GM21367 (cell line): Measurements from ENCODE around the gene RAI14.

Experiments used
- ATAC-seq: cut with Tn5 transposase; IDR thresholded peaks from one replicate; pipeline ENCODE4 v1.9.1; 2021; ENCODE audit not compliant: unreplicated experiment

Gene RAI14

DNA sequence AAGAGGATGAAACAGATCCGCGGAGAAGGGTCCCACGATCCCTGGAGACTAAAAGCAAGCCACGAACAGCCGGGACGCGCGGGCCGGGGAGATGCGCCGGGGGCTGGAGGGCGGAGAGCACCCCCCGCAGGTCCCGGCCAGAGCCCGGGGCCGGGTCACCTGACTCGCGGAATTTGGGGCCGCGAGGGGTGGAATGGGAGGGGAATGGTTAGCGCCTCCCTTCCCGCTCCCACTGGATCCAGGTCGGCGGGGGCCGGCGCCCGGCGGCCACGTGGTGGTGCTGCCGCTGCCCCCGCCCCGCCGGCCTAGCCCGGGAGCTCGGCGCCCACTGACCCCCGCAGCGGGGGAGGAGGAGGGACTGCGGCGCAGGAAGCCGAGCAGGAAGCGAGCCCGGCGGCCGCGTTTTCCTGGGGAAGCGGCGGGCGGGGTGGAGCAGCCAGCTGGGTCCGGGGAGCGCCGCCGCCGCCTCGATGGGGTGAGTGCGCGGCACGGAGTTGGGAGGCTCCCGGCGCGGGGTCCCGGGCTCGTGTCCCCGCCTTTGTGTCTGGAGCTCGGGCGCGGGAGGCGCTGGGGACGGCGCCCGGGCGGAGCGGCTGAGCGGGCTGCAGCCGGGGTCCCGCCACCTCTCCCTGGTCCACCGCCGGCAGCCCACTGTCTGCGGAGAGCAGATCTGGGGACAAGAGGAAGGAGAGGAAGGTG is at the start of gene RAI14:
Gene RAI14, plus strand, starts transcription at position 328 of the 699 bp plus-strand sequence. CDS start 30,592 bp downstream, outside the sequence.
- ATAC-seq = no peak

DNA sequence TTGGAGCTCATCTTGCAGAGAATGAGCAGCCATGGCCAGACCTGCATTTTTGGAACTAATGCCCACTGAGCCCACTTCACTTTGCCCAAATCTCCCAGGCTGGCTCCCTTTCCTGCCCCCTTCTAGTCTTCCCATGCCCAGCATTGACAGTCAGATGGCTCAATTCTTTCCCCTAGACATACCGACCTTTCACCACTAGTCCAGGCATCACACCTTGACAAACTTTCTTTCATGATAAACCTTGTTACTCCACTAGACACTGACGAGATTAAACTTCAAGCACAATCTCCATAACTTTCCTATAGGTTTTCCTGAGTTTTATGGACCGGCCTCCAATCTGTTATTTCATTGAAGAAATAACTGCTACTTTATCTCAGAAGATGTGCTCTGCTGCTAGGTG is 47.8 kb upstream of the RAI14 start:
- no peak for ATAC-seq

DNA sequence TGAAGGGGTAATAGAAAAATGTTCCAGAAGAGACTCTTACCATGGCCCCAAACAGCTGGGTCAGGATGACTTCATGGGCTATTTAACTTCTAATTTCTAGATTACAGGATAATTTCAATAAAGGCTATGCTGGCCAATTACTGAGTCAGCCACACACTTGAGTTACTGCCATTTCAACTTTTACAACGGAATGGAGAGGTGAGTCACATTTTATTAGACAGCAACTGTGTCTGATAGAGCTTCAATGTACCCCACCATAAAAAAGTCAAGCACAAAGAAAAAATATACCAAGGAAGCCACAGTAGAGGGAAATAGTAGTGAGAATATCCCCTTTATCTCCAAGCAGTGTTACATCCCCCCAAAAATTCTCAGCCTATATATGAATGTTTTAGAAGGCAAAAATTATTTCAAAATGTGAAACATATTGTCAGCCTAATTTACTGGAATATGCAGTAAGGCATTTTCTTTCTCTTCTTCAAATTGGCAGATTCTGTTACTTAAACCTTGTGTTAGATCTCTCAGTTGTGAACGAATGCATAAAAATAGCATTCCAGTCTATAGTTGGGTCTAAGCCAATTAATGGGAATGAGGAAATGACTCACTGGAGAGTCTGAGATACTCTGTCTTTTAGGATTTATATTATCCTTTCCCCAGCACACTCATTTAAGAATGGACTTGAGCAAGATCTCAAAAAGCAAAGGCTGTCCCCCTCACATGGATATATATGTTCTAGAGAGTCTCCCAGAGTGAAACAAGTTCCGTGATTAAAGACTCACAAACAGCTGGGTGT is 47.1 kb upstream of the RAI14 start:
- no peak for ATAC-seq

DNA sequence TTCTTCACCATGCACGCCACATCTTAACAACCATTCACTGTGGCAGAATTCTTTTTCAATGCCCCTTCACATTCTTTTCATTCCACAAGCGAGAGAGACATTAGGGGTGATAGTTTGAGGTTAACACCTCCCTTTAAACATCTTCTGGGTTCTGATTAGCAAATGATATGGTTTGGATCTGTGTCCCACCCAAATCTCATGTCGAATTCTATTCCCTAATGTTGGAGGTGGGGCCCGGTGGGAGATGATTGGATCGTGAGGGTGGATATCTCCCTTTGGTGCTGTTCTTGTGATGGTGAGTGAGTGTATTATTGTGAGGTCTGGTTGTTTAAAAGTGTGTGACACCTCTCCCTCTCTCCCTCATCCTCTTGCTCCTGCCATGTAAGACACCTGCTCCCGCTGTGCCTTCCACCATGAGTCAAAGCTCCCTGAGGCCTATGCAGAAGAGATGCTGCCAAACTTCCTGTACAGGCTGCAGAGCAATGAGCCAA is 46.1 kb upstream of the RAI14 start:
- ATAC-seq = no peak

DNA sequence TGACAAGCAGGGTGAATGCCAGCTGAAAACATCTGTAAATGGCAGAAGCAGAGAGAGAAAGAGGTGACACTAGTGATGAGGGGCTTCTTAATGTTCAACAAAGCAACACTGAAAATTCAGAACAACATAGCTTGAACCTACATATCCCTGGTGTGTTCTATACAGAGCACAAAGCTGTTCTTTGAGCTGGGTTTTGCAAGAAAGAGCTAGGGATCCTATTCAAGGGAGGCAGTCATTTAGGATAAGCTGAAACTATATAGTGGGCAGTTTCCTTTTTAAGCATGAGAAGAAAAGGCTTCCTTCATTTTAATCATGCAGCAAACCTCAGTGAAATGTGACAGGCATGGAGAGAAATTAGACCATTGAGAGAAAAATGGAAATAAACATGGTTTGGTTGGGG is 45.6 kb upstream of the RAI14 start:
- ATAC-seq = no peak

DNA sequence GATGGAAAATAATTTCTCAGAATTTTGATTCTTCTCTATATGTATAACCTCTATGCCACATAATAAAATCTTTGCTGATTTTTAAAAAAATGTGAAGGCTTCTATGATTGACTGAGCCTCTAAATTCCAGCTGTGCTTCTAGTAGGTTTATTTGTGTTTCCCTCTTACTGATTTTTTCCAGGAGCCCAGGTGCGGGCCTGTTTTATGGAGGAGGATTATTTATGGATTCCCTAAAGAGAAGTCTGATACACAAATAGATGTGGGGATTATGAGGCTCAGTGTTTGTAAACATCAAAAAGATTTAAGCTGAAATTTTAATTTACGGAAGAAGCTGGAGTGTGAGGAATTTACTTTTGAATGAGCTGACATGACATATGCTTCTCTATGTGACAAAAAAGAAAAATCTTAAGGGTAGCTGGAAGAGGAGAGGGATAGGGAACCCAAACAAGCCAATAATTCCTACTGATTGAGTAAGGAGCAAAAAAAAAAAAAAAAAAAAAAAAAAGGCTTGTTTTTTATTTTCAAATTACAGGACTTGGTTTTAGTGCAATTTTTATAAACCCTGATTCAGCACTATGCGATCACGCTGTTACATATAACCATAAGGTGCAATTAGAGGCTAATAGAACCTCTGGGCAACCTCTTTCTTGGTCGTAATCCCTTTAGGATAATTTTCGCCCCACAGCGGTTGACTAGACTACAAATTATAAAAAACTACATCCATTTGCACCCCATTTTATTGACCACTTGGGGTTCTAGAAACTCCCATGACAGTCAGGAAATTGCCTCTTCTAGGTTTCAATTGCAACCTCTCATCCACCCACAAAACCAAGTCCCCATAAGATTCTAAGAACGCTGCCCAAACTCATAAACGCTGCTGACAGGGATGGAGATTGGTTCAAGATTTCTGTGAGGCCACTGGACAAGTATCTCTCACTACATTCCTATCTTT is 44.4 kb upstream of the RAI14 start:
- ATAC-seq = no peak

DNA sequence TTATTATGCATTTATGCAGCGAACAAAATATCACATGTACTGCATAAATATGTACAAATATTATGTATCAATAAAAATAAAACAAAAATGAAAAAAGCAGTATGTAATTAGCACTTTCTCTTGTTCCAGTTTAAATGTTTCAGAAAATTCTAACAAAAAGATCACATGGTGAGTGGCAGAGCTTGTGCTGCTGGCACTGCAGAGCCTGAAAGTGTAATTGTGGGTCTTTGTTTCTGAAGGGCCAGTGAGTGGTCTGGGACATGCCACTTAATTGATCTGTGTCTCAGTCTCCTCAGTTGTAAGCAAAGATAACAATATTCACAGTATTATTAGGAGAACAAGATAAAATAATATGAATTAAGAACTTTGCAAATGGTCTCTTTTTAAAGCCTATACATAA is 39.5 kb upstream of the RAI14 start:
- ATAC-seq = no peak

DNA sequence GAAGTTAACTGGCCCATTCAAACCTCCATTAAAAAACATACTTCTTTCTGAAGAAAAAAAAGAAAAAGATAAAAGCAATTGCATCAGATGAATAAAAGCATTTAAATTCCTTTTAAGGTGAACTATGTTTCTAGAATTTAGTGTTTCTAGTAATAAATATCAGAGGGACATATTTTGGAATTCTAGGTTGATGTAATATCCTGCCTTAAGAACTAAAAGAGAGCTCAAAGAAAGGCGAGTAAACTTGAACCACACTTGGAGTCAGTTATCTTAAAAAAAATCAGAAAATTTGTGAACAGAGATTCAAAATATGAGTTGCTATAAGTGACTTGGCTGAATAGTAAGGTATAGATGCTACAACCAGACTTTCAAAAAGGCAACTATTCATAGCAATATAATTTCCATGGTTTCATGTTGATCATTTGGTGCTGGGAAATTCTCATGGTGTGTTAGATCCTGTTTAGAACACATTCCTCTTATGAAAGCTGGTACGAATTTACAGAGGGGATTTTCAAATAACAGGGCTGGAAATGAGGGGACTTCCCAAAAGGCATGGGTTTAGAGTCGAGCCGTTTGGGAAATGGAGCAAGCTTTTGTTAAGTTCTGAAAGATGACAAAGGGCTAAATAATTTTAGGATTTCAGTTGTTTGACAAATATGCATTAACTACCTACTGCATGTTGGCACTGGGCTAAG is 37.6 kb upstream of the RAI14 start:
- no peak for ATAC-seq

DNA sequence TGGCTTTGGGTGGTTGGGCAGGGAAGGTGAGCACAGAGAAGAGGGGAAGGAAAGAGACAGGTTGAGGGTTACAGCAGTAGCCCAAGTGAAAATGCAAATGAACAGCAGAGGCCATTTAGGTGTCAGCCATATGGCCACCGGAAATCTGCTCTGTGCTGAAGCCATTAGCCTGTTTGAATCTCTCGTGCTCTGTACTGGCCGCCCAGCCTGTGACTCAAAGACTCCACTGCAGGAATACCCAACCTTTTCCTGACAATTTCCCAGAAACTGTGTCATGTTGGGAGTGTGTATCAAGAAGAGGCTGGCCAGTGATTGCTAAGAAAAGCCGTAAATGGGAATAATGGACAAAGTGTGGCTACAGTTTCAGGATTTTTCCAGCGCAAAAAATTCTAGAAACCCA is 35.9 kb upstream of the RAI14 start:
- ATAC-seq = no peak

DNA sequence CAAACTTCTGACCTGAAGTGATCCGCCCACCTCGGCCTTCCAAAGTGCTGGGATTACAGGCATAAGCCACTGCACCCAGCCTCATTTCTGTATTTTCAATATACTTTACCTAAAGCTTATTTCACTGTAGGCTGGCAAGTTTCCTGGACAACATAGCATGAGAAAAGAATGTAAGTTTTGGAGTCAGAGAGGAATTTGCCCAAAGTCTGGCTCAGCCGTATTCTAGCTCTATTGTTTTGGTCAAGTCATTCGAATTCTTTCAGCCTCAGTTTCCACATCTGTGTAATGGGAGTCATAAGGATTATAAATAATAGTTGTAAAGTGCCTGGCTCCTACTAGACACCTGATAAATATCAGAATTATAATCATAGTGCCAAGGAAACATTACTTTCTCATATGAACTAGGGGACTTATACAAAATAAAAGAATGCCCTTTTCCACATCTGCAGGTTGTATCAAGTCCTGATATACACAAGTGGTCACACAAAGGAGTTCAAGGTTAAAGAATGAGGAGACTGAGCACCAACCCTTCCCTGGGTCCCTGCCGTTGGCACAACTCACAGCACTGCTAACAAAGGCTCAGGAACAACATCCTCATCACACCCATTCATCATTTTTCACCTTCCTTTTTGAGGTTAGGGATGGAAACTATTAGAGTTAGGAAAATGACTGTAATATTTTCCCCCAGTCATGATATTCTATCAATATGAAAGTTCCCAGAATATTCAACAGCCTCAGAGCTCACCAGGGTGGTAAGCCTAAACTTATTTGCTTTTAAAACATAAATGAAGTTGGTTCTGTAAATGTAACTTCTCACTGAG is 34.6 kb upstream of the RAI14 start:
- ATAC-seq = no peak

DNA sequence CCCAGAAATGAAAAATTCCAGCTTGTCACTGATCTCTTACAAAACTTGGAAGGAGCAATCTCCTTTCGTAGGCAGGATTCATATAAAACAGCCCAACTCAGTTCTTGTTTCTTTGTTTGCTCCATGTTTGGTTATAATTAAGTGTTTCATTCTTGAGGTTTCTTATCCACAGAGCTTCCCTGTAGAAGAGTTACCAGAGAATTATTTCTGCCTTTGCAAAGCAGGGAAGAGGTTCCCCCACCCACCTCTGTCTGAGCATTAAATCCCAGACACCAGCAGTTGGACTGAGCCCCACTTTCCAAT is 34.1 kb upstream of the RAI14 start:
- no peak for ATAC-seq

DNA sequence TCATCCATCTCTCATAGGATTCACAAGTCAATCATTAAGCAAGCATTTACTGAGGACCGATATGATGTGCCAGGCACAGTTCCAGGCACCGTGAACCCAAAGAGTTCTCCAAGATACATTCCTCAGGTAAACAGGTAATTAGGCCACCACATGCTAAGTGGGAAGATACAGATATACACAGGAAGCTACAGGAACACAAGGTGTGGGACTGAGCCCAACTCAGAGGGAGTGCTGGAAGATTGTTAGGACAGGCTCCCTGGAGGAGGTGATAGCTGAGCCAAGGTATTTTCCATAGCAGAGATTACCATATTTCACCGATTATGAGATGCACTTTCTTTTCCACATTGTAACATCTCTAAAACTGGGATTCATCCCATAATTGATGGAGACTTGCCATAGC is 31.4 kb upstream of the RAI14 start:
- no peak for ATAC-seq

DNA sequence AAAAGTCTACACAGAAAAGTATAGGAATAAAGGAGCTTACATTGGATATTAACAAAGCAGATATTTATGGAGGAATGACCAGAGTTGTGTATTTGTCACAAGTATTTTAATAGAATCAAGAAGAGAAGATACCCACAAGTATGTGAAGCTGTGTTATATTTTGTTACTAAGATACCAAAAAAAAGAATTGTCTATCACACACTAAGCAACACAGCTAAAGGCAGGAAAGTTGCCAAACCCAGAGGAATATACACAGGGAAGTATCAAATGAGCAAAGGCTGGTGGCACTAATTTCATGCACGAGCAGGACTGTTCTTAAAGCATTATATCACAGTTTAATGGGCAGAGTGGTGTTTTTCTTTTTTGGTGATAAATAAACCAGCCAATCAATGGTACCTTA is 30.9 kb upstream of the RAI14 start:
- ATAC-seq = no peak

DNA sequence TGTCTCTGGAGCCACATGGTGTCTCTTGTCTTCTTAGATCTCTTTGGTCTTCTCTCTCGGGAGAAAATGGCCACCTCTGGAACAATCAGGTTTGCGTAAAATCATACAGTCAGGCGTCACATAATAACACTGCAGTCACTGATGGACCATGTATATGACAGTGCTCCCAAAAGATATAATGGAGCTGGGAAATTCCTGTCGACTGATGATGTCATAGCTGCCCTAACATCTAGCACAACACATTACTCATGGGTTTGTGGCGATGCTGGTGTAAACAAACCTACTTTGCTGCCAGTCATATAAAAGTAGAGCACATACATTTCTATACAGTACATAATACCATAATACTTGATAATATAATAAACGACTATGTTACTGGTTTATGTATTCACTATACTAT is 30.1 kb upstream of the RAI14 start:
- ATAC-seq = no peak

DNA sequence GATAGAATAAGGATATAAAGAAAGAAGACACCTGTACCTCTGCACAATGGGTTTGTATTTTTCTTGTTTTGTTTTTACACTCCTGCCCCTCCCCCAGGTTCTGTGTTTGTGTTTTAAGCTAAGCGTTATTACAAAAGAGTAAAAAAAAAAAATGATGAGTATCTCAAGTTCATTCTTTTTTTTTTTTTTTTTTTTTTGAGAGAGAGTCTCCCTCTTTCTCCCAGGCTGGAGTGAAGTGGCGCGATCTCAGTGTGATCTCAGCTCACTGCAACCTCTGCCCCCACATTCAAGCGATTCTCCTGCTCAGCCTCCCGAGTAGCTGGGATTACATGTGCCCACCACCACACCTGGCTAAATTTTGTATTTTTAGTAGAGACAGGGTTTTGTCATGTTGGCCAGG is 29.4 kb upstream of the RAI14 start:
- no peak for ATAC-seq

DNA sequence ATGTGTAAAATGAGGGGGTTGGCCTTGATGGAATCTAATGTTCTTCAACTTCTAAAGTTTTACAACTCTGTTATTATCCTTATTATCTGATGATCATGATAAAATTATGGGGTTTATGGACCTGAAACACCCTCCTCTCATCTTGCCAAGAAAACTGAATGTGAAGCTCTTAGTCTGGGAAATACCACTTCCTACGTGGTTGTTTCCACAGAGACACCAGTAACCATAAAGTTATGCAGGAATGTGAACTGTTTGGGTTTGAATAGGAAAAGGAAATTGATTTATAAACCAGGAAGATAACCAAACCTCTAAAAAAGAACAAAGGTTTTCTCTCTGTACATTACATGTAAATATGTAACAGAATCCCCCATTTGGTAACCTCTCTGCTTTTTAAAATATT is 28.3 kb upstream of the RAI14 start:
- no peak for ATAC-seq

DNA sequence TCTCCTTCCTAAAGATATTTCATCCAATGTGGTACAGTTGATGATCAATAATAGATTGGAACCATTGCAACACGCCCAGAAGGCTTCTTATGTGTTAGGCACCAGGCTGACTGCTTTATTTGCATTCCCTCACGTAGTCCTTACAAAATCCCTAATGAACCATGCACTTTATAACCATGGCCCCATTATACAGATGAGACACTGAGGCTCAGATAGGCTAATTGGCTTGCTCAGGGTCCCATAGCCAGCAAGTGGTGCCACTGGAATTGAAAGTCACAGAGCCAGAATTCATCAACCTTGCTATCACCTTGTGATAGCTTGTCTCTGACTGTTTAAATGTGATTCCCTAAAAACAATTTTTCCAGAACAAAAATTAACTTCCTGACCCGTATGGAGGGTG is 27.8 kb upstream of the RAI14 start:
- ATAC-seq = no peak

DNA sequence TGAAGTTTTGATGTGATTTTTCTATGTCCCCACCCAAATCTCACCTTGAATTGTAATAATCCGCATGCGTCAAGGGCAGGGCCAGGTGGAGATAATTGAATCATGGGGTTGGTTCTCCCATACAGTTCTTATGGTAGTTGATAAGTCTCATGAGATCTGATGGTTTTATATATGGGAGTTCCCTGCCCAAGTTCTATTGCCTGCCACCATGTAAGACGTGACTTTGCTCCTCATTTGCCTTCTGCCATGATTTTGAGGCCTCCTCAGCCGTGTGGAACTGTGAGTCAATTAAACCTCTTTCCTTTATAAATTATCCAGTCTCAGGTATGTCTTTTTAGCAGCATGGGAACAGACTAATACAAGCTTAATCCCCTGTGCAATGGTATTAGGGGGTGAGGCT is 25.5 kb upstream of the RAI14 start:
- ATAC-seq = no peak

DNA sequence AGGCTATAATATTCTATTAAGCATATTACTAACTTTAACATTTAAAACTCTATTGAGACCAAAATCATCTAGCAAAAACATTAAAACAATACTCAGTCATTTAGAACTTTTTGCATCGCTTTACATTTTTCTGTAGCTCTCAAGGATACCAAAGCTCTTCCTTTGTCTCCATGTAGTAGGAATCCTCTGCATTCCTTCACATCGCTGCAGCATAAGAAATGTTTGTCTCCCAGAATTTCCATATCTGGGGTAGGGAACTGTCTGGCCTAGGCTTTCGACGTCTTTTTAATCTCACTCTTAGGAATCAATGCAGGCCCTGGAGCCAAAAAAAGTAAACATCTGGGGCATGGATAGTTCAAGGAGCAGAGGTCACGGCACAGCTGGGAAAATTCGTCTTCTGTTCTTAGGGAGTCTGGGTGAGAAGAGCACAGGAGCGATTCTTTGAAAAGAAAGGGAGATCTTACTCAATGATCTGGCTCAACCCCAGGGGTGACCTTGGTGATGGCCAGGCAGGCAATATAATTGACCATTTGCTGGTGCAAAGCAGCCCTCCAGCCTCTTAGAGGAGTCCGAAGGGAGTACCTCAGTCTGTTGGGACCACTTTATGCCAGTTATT is 23.2 kb upstream of the RAI14 start:
- ATAC-seq = no peak
